ENCODE measurements around the gene PVR.

Gene PVR

GRCh38 chr19:44647144-44647543 is 3.4 kb downstream of the PVR start:
- TF ChIP-seq CTCF (IDR thresholded peaks at IDR 0.05; ENCODE audit: low read depth, low read length) = no peak
- no peak for DNase-seq (ENCODE audit: extremely low read depth, low read depth)

- no peak for TF ChIP-seq CTCF (IDR thresholded peaks at IDR 0.05; ENCODE audit: low read depth, low read length)
- DNase-seq (ENCODE audit: extremely low read depth, low read depth) = peak; percentile 61
These were observed 5.0 kb downstream of the PVR start for GRCh38 chr19:44648631-44649251.

- no peak for DNase-seq (ENCODE audit: extremely low read depth, low read depth)
- no peak for TF ChIP-seq CTCF (IDR thresholded peaks at IDR 0.05; ENCODE audit: low read depth, low read length)
These were observed 6.0 kb downstream of the PVR start for GRCh38 chr19:44649578-44650145.

GRCh38 chr19:44653343-44653742 is 9.6 kb downstream of the PVR start:
- no peak for TF ChIP-seq CTCF (IDR thresholded peaks at IDR 0.05; ENCODE audit: low read depth, low read length)
- no peak for DNase-seq (ENCODE audit: extremely low read depth, low read depth)

- DNase-seq (ENCODE audit: extremely low read depth, low read depth) = no peak
- peak; percentile 54 for TF ChIP-seq CTCF (IDR thresholded peaks at IDR 0.05; ENCODE audit: low read depth, low read length)
These were observed 10.5 kb downstream of the PVR start for GRCh38 chr19:44653977-44654774.

- no peak for DNase-seq (ENCODE audit: extremely low read depth, low read depth)
- TF ChIP-seq CTCF (IDR thresholded peaks at IDR 0.05; ENCODE audit: low read depth, low read length) = peak; percentile 93
These were observed 13.7 kb downstream of the PVR start for GRCh38 chr19:44657211-44657921.
